Measurements from ENCODE around the gene TMEM132D. TPM values are rescaled to one million over a fixed set of nuclear protein-coding genes. Genes with fewer than 3 reads are reported as not detected.

Gene TMEM132D
- total RNA-seq, 1 experiment from 2014 or later = not detected

GRCh38 chr12:129372876-129373275 is 530.9 kb downstream of the TMEM132D start:
- Histone ChIP-seq H3K36me3 (ENCODE audit: control insufficient read depth, insufficient read depth, low read length) (no peaks in the 10 kb centered on the region), H3K27me3 (ENCODE audit: control insufficient read depth, insufficient read depth, low read length) (no peaks in the 10 kb centered on the region), H3K27ac (ENCODE audit: low read length) (no peak overlapping the region), H3K4me1 (ENCODE audit: control insufficient read depth, insufficient read depth, low read length) (no peaks in the 10 kb centered on the region), H3K9me3 (ENCODE audit: control insufficient read depth, insufficient read depth, low read depth, low read length) (no peaks in the 10 kb centered on the region), H3K4me3 (ENCODE audit: low read depth in 2 of 2, low read length in 2 of 2) (no peak overlapping the region)
- DNase-seq (ENCODE audit: low read depth, low spot score) (no peak), ATAC-seq (no peak)
- intact Hi-C loops (cut with micrococcal nuclease; ENCODE audit: unreplicated experiment) (no loop called here), in situ Hi-C loops (cut with HindIII; ENCODE audit: low pct_unique_long_range_greater_than_20kb, low sequenced_read_pairs) (no loop called here)
- ChIA-PET CTCF (no interaction called here), POLR2A (no interaction called here)
- TF ChIP-seq TCF7L2 (IDR thresholded peaks at IDR 0.05; ENCODE audit: low read depth, low read length) (no peak), SIN3A (IDR thresholded peaks at IDR 0.05; ENCODE audit: borderline replicate concordance, insufficient read depth, low read depth, low read length) (no peak), POLR2AphosphoS5 (IDR thresholded peaks at IDR 0.05; ENCODE audit: low read depth, low read length) (no peak), REST (IDR thresholded peaks at IDR 0.05; ENCODE audit: insufficient read depth in 1 of 2, low read depth in 2 of 2, low read length in 1 of 2) (no peak), CTCF (IDR thresholded peaks at IDR 0.05) (no peak)
- no TSS peak for BruUV-seq (replicated peaks)

GRCh38 chr12:129372348-129372747 is 531.5 kb downstream of the TMEM132D start:
- no peak overlapping the region for H3K27ac ChIP-seq (ENCODE audit: low read length)
- ATAC-seq = no peak
- no peaks in the 10 kb centered on the region for H3K36me3 ChIP-seq (ENCODE audit: control insufficient read depth, insufficient read depth, low read length)
- DNase-seq (ENCODE audit: low read depth, low spot score) = no peak
- in situ Hi-C loops (cut with HindIII; ENCODE audit: low pct_unique_long_range_greater_than_20kb, low sequenced_read_pairs) = no loop called here
- no peaks in the 10 kb centered on the region for H3K9me3 ChIP-seq (ENCODE audit: control insufficient read depth, insufficient read depth, low read depth, low read length)
- intact Hi-C loops (cut with micrococcal nuclease; ENCODE audit: unreplicated experiment) = no loop called here
- TF ChIP-seq REST (IDR thresholded peaks at IDR 0.05; ENCODE audit: insufficient read depth in 1 of 2, low read depth in 2 of 2, low read length in 1 of 2) = no peak
- no peak for TF ChIP-seq TCF7L2 (IDR thresholded peaks at IDR 0.05; ENCODE audit: low read depth, low read length)
- no peak for TF ChIP-seq CTCF (IDR thresholded peaks at IDR 0.05)
- no peak for TF ChIP-seq POLR2AphosphoS5 (IDR thresholded peaks at IDR 0.05; ENCODE audit: low read depth, low read length)
- TF ChIP-seq SIN3A (IDR thresholded peaks at IDR 0.05; ENCODE audit: borderline replicate concordance, insufficient read depth, low read depth, low read length) = no peak
- H3K4me3 ChIP-seq (ENCODE audit: low read depth in 2 of 2, low read length in 2 of 2) = no peak overlapping the region
- ChIA-PET CTCF (no interaction called here), POLR2A (no interaction called here)
- no peaks in the 10 kb centered on the region for H3K4me1 ChIP-seq (ENCODE audit: control insufficient read depth, insufficient read depth, low read length)
- BruUV-seq (replicated peaks) = no TSS peak
- H3K27me3 ChIP-seq (ENCODE audit: control insufficient read depth, insufficient read depth, low read length) = no peaks in the 10 kb centered on the region
